ENCODE measurements around the gene GLTP.

DNA sequence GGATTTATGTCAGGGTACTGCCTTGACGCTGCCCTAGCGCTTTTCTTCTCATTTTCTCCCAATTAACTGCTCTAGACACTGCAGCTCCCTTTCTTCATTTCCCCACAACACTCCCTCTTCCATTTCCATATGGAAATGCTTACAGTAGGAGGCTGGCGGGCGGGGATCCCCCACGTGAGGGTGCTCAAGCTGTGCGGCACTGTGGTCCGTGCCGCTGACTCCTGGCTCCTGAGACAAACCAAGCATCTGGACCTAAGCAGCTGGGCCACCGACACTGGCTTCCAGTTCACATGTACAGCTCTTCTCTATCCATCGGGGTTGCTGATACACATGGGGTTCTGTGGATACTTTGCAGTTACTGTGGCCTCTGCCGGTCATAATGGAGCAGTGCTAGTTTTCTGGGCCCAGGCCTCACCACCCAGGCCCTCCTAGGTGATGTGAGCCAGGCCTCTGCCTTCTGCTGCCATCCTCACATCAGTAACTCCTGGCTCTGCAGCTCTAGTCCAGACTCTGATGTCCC is 40.0 kb upstream of the GLTP start:
- TF ChIP-seq CTCF (IDR thresholded peaks at IDR 0.05) (no peak), EP300 (IDR thresholded peaks at IDR 0.05; ENCODE audit: low read depth) (no peak)
